Measurements from ENCODE around the gene TULP1. TPM values are rescaled to one million over a fixed set of nuclear protein-coding genes. Genes with fewer than 3 reads are reported as not detected.

Gene TULP1
- total and polyA plus RNA-seq, 4 donors: 3.3 TPM; not detected in 3

DNA sequence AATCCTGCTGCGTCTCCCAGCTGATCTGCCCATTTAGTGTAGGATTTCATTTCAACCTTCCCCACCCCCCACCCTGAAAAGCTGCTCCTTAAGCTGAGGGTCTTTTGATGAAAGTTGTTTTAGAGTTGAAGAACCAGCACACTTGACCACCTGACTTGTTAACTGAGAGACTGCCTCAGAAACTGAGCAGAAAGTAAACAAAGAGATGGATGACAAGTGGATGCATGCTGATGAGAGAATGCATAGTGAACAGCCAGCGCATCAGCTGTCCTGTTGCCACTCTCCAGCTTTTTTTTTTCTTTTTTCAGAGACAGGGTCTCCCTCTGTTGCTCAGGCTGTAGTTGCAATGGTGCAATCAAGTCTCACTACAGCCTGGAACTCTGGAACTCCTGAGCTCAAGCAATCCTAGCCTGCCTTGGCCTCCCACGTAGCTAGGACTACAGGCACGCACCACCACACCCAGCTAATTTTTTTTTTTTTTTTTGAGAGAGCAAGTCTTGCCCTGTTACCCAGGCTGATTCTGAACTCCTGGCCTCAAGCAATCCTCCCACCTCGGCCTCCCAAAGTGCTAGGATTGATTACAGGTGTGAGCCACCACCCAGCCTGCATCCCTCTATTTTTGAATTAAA lies 35.0 kb downstream of the TULP1 start:
- intact Hi-C loops (cut with DNase I): no loop called here
- H3K4me3 ChIP-seq (ENCODE audit: low read length in 2 of 2): no peak overlapping the region
- DNase-seq: no peak
- H3K36me3 ChIP-seq (ENCODE audit: control insufficient read depth in 1 of 2, insufficient read depth in 2 of 2, low read length in 1 of 2): peaks cover 7 to 14% of the 10 kb centered on the region in 2 donors
- no peaks in the 10 kb centered on the region for H3K9me3 ChIP-seq (ENCODE audit: control insufficient read depth, low read length)
- H3K4me1 ChIP-seq (ENCODE audit: control insufficient read depth in 1 of 2, insufficient read depth in 2 of 2, low read length in 2 of 2): no peaks in the 10 kb centered on the region
- WGBS, 2 donors: 91 to 93% methylated on average over 5 of the region's 5 CpGs
- H3K27me3 ChIP-seq (ENCODE audit: control insufficient read depth in 1 of 2, insufficient read depth in 2 of 2, low read length in 1 of 2): no peaks in the 10 kb centered on the region
- no peak for ATAC-seq (ENCODE audit: low FRiP score)
- no peak overlapping the region for H3K27ac ChIP-seq (ENCODE audit: low read depth in 1 of 2, low read length in 2 of 2)

- WGBS, 2 donors: 72 to 76% methylated on average over 8 of the region's 8 CpGs
- DNase-seq (no peak), ATAC-seq (ENCODE audit: low FRiP score) (no peak)
- Histone ChIP-seq H3K27ac (ENCODE audit: low read depth in 1 of 2, low read length in 2 of 2) (no peak overlapping the region), H3K27me3 (ENCODE audit: control insufficient read depth in 1 of 2, insufficient read depth in 2 of 2, low read length in 1 of 2) (no peaks in the 10 kb centered on the region), H3K36me3 (ENCODE audit: control insufficient read depth in 1 of 2, insufficient read depth in 2 of 2, low read length in 1 of 2) (peaks cover 7 to 14% of the 10 kb centered on the region in 2 donors), H3K4me1 (ENCODE audit: control insufficient read depth in 1 of 2, insufficient read depth in 2 of 2, low read length in 2 of 2) (no peaks in the 10 kb centered on the region), H3K4me3 (ENCODE audit: low read length in 2 of 2) (no peak overlapping the region), H3K9me3 (ENCODE audit: control insufficient read depth, low read length) (no peaks in the 10 kb centered on the region)
- intact Hi-C loops (cut with DNase I): no loop called here
Observed at GRCh38 chr6:35477028-35477427, 35.7 kb downstream of the TULP1 start.

DNA sequence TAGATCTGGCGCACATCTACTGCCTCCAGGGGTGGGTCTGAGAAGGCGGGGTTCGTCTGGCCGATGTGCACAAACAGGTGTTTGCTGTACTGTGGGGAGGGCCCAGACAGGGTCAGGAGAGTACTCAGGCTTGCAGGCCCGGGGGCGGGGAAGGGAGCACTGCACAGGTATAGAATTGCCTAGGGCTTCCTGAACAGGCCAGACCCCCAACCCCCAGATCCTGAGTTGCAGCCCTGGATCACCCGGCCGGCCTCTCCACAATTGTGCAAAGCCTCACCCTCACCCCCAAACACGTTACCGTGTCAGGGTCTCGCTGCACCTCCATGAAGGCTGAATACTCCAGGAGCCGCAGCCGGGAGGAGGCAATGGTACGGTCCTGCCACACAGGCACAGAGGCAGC lies 36.7 kb downstream of the TULP1 start:
- intact Hi-C loops (cut with DNase I): no loop called here
- Histone ChIP-seq H3K4me3 (ENCODE audit: low read length in 2 of 2) (no peak overlapping the region), H3K9me3 (ENCODE audit: control insufficient read depth, low read length) (no peaks in the 10 kb centered on the region), H3K27ac (ENCODE audit: low read depth in 1 of 2, low read length in 2 of 2) (no peak overlapping the region), H3K27me3 (ENCODE audit: control insufficient read depth in 1 of 2, insufficient read depth in 2 of 2, low read length in 1 of 2) (no peaks in the 10 kb centered on the region), H3K36me3 (ENCODE audit: control insufficient read depth in 1 of 2, insufficient read depth in 2 of 2, low read length in 1 of 2) (peaks cover 7 to 14% of the 10 kb centered on the region in 2 donors), H3K4me1 (ENCODE audit: control insufficient read depth in 1 of 2, insufficient read depth in 2 of 2, low read length in 2 of 2) (no peaks in the 10 kb centered on the region)
- DNase-seq (peak in 1 of 2 donors; percentile 48), ATAC-seq (ENCODE audit: low FRiP score) (no peak)
- 86% methylated on average over 14 of the region's 14 CpGs for WGBS, 2 donors

DNA sequence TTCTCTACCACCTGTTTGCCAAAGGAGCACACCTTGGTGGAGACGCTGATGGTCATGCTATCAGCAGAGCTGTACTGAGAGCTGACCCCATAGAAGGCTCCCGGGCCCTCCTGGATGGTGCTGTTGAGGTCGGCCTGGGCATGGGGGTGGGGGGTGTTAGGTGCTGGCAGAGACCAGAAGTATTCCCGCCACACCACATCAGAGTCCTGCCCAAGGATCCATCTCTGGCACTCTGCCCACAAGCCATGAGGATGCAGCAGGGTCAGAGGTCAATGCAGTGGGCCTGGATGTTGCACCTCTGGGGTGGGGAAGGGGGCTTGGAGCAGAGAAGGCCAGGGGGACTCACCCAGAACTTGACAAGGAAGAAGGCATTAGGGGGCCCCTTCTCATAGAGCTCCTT lies 37.1 kb downstream of the TULP1 start:
- WGBS, 2 donors: 76% methylated on average over 4 of the region's 4 CpGs
- ATAC-seq (ENCODE audit: low FRiP score) (no peak), DNase-seq (no peak)
- peaks cover 7 to 14% of the 10 kb centered on the region in 2 donors for H3K36me3 ChIP-seq (ENCODE audit: control insufficient read depth in 1 of 2, insufficient read depth in 2 of 2, low read length in 1 of 2)
- H3K27ac ChIP-seq (ENCODE audit: low read depth in 1 of 2, low read length in 2 of 2): no peak overlapping the region
- H3K4me3 ChIP-seq (ENCODE audit: low read length in 2 of 2): no peak overlapping the region
- H3K4me1 ChIP-seq (ENCODE audit: control insufficient read depth in 1 of 2, insufficient read depth in 2 of 2, low read length in 2 of 2): no peaks in the 10 kb centered on the region
- no peaks in the 10 kb centered on the region for H3K27me3 ChIP-seq (ENCODE audit: control insufficient read depth in 1 of 2, insufficient read depth in 2 of 2, low read length in 1 of 2)
- intact Hi-C loops (cut with DNase I): no loop called here
- H3K9me3 ChIP-seq (ENCODE audit: control insufficient read depth, low read length): no peaks in the 10 kb centered on the region

GRCh38 chr6:35474942-35475570 lies 37.6 kb downstream of the TULP1 start:
- intact Hi-C loops (cut with DNase I): no loop called here
- WGBS, 2 donors: 85 to 87% methylated on average over 20 of the region's 20 CpGs
- DNase-seq: no peak
- peak; percentile 4 for ATAC-seq (ENCODE audit: low FRiP score)
- Histone ChIP-seq H3K27me3 (ENCODE audit: control insufficient read depth in 1 of 2, insufficient read depth in 2 of 2, low read length in 1 of 2) (no peaks in the 10 kb centered on the region), H3K27ac (ENCODE audit: low read depth in 1 of 2, low read length in 2 of 2) (no peak overlapping the region), H3K9me3 (ENCODE audit: control insufficient read depth, low read length) (no peaks in the 10 kb centered on the region), H3K4me3 (ENCODE audit: low read length in 2 of 2) (no peak overlapping the region), H3K4me1 (ENCODE audit: control insufficient read depth in 1 of 2, insufficient read depth in 2 of 2, low read length in 2 of 2) (no peaks in the 10 kb centered on the region), H3K36me3 (ENCODE audit: control insufficient read depth in 1 of 2, insufficient read depth in 2 of 2, low read length in 1 of 2) (peaks cover 7 to 14% of the 10 kb centered on the region in 2 donors)

DNA sequence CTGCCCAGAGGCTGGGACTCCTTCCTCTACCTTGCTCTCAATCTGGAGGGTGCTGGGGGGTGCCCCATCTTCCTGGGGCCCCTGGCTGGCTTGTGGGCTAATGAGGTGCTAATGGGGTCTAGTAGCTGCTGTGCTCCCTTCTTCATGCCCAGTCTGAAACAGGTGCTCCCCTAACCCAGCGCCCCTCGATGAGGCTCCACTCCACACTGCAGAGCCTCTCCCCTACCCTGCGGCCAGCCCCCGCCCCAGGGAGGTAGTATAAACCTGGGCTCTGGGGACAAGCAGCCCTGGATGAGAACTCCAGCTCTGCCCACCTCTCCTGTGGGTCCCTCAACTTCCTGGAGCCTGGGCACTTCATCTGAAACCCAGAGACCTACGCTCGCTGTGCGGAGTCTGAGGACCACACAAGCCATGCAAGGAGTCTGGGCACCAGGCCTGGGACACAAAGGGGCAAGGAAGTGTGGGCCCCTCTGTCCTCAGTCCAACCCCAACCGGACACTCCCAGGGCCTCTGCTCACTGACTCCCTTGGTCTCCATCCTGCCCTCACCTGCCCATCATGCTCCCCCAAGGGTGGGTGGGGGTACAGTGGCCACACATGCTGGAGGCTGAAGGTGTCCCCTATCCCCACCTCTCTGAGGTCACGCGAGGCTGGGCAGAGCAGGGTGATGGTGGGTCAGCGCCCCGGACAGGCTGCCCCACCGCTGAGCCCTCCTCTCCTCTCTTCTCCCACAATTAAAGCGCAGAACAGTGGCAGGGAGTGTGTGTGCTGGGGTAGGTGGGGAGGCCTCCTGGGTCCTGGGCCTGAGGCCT lies 38.4 kb downstream of the TULP1 start:
- no peak overlapping the region for H3K27ac ChIP-seq (ENCODE audit: low read depth in 1 of 2, low read length in 2 of 2)
- no peak overlapping the region for H3K4me3 ChIP-seq (ENCODE audit: low read length in 2 of 2)
- DNase-seq (no peak), ATAC-seq (ENCODE audit: low FRiP score) (peak; percentile 19)
- no peaks in the 10 kb centered on the region for H3K4me1 ChIP-seq (ENCODE audit: control insufficient read depth in 1 of 2, insufficient read depth in 2 of 2, low read length in 2 of 2)
- no peaks in the 10 kb centered on the region for H3K9me3 ChIP-seq (ENCODE audit: control insufficient read depth, low read length)
- 85 to 88% methylated on average over 14 of the region's 14 CpGs for whole genome bisulfite sequencing, 2 donors
- H3K27me3 ChIP-seq (ENCODE audit: control insufficient read depth in 1 of 2, insufficient read depth in 2 of 2, low read length in 1 of 2): no peaks in the 10 kb centered on the region
- H3K36me3 ChIP-seq (ENCODE audit: control insufficient read depth in 1 of 2, insufficient read depth in 2 of 2, low read length in 1 of 2): peaks cover 4 to 14% of the 10 kb centered on the region in 2 donors
- intact Hi-C loops (cut with DNase I): no loop called here

- Histone ChIP-seq H3K9me3 (ENCODE audit: control insufficient read depth, low read length) (no peaks in the 10 kb centered on the region), H3K27ac (ENCODE audit: low read depth in 1 of 2, low read length in 2 of 2) (no peak overlapping the region), H3K4me3 (ENCODE audit: low read length in 2 of 2) (no peak overlapping the region), H3K4me1 (ENCODE audit: control insufficient read depth in 1 of 2, insufficient read depth in 2 of 2, low read length in 2 of 2) (no peaks in the 10 kb centered on the region), H3K36me3 (ENCODE audit: control insufficient read depth in 1 of 2, insufficient read depth in 2 of 2, low read length in 1 of 2) (peaks cover 4 to 11% of the 10 kb centered on the region in 2 donors), H3K27me3 (ENCODE audit: control insufficient read depth in 1 of 2, insufficient read depth in 2 of 2, low read length in 1 of 2) (no peaks in the 10 kb centered on the region)
- DNase-seq (no peak), ATAC-seq (ENCODE audit: low FRiP score) (no peak)
- intact Hi-C loops (cut with DNase I): no loop called here
Observed at GRCh38 chr6:35473850-35474130, 38.9 kb downstream of the TULP1 start.

DNA sequence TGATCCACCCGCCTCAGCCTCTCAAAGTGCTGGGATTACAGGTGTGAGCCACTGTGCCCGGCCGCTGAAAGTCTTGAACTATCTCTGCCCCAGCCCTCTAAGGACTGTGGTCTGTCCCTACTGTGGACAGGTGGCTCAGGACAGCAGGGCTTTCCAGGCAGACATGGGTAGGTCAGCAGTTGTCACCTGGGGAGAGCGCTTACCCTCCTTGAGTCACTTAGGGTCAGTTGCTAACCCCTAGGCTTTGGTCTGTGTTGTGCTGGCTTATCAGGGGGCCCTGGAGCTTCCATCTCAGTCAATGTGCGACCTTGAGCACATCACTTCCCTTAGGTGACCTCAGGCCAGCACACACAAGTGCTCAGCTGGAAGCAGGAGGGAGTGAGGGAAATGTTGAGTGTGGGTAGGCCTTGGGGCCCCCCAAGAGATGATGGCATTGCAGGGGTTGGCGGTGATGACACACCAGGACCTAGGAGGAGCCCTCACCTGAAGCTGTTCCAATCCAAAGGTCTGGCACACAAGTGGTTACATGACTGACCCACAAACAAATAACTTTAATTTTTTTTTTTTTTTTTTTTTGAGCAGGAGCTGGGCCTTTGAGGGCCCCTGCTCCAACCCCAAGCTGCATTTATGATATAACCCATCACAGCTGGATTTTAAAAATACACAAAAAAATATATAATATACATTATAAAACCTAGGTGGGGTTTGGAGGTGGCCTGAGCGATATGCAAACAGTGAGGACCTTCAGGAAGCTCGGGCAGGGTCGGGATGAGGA lies 39.4 kb downstream of the TULP1 start:
- Histone ChIP-seq H3K27ac (ENCODE audit: low read depth in 1 of 2, low read length in 2 of 2) (no peak overlapping the region), H3K27me3 (ENCODE audit: control insufficient read depth in 1 of 2, insufficient read depth in 2 of 2, low read length in 1 of 2) (no peaks in the 10 kb centered on the region), H3K36me3 (ENCODE audit: control insufficient read depth in 1 of 2, insufficient read depth in 2 of 2, low read length in 1 of 2) (peaks cover 1 to 10% of the 10 kb centered on the region in 2 donors), H3K4me1 (ENCODE audit: control insufficient read depth in 1 of 2, insufficient read depth in 2 of 2, low read length in 2 of 2) (no peaks in the 10 kb centered on the region), H3K4me3 (ENCODE audit: low read length in 2 of 2) (no peak overlapping the region), H3K9me3 (ENCODE audit: control insufficient read depth, low read length) (no peaks in the 10 kb centered on the region)
- no peak for DNase-seq
- 86 to 88% methylated on average over 9 of the region's 9 CpGs for WGBS, 2 donors
- ATAC-seq (ENCODE audit: low FRiP score): no peak
- intact Hi-C loops (cut with DNase I): no loop called here

Data from aorta (tissue), 5 donors.